Hepatocyte (in vitro differentiated cells): ENCODE measurements around the gene ARF6. TPM values are rescaled to one million over a fixed set of nuclear protein-coding genes. Genes with fewer than 3 reads are reported as not detected.

Experiments used
- DNase-seq: peaks from one replicate; pipeline ENCODE4 v3.0.0-alpha.2; 2016; ENCODE audit warnings: low spot score
- H2AFZ ChIP-seq: fragments of 200-600 bp; sonication (generic); 2 replicates; pipeline ENCODE4 v1.6.0; 2016; ENCODE audit warnings: antibody characterized with exemption, mild to moderate bottlenecking
- H3K27ac ChIP-seq: fragments of 200-600 bp; sonication (generic); 2 replicates; pipeline ENCODE4 v1.5.1; 2016; ENCODE audit warnings: mild to moderate bottlenecking
- H3K27me3 ChIP-seq: fragments of 200-600 bp; sonication (generic); 2 replicates; pipeline ENCODE4 v1.6.1; 2016
- H3K36me3 ChIP-seq: fragments of 200-600 bp; sonication (generic); replicated peaks from 2 replicates; pipeline ENCODE4 v1.5.1; 2016; ENCODE audit warnings: low read depth; ENCODE audit not compliant: insufficient read depth
- H3K4me1 ChIP-seq: fragments of 200-600 bp; sonication (generic); 2 replicates; pipeline ENCODE4 v1.5.1; 2016; ENCODE audit warnings: mild to moderate bottlenecking, moderate library complexity; ENCODE audit not compliant: insufficient read depth
- H3K4me2 ChIP-seq: fragments of 200-600 bp; sonication (generic); 2 replicates; pipeline ENCODE4 v1.6.0; 2016
- H3K4me3 ChIP-seq: fragments of 200-600 bp; sonication (generic); 2 replicates; pipeline ENCODE4 v1.5.1; 2016; ENCODE audit warnings: mild to moderate bottlenecking
- H3K79me2 ChIP-seq: fragments of 200-600 bp; sonication (generic); 2 replicates; pipeline ENCODE4 v1.6.0; 2017; ENCODE audit warnings: mild to moderate bottlenecking
- H3K9me2 ChIP-seq: fragments of 200-600 bp; sonication (generic); replicated peaks from 2 replicates; pipeline ENCODE4 v1.6.0; 2017; ENCODE audit warnings: mild to moderate bottlenecking; ENCODE audit not compliant: insufficient read depth
- H3K9me3 ChIP-seq: fragments of 200-600 bp; sonication (generic); 2 replicates; pipeline ENCODE4 v1.5.1; 2016; ENCODE audit warnings: low read depth, mild to moderate bottlenecking
- H4K20me1 ChIP-seq: fragments of 200-600 bp; sonication (generic); 2 replicates; pipeline ENCODE4 v1.6.0; 2016; ENCODE audit warnings: mild to moderate bottlenecking; ENCODE audit not compliant: insufficient read depth, poor library complexity, severe bottlenecking
- EZH2 ChIP-seq: fragments of 200-600 bp; sonication (generic); IDR thresholded peaks from 2 replicates; pipeline ENCODE4 v1.6.1; 2016; ENCODE audit warnings: antibody characterized with exemption, mild to moderate bottlenecking, borderline replicate concordance
- EZH2phosphoT487 ChIP-seq: fragments of 200-600 bp; sonication (generic); IDR thresholded peaks from one replicate; pipeline ENCODE4 v1.6.1; 2018; ENCODE audit warnings: antibody characterized with exemption, mild to moderate bottlenecking, low read depth, moderate library complexity; ENCODE audit not compliant: unreplicated experiment, severe bottlenecking
- WGBS: methylation state at CpG from one replicate; pipeline ENCODE4 v1.1.6; 2016; ENCODE audit warnings: low lambda C conversion rate; ENCODE audit errors: missing lambda C conversion rate; 5-methylcytosine and 5-hydroxymethylcytosine counted together
- polyA plus RNA-seq: library from polyadenylated mRNA; unstranded; fragments of >200 nt; fragmentation: Nextera tagmentation; extraction: Ambion mirVana; gene quantifications from 2 replicates; pipeline ENCODE4 v1.2.1, GENCODE V29; 2016
- total RNA-seq: library from RNA; depleted of rRNA; stranded (reverse); fragments of >200 nt; gene quantifications from 2 replicates; pipeline ENCODE4 v1.2.3, GENCODE V29; 2014
- TF ChIP-seq, protein P1 (sequence below): fragments of 200-600 bp; sonication (generic); IDR thresholded peaks from 2 replicates; pipeline ENCODE4 v1.5.1; 2016; ENCODE audit warnings: antibody characterized with exemption, mild to moderate bottlenecking; ENCODE audit not compliant: poor library complexity

ARF6 gene
- total and polyA plus RNA-seq, 2 experiments from 2014 or later, result 53.9 to 64.8 TPM

DNA sequence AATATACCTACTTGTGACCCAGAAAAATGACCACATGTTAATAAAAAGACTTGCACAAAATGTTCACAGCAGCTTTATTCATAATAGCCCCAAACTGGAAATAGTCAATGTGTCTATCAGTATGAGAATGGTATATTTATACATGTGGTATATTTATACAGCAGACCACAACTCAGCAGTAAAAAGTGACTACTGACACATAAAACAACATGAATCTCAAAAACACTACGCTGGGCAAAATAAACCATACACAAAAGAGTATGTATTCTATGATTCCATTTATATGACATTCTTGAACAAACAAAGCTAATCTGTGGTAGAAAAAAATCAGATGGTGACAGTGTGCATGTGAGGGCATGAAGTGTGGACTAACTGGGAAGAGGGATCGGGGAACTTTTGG is 35.1 kb downstream of the ARF6 start:
- H2AFZ ChIP-seq, result no peak overlapping the region
- WGBS, result 67% methylated on average over 2 of the region's 2 CpGs

DNA sequence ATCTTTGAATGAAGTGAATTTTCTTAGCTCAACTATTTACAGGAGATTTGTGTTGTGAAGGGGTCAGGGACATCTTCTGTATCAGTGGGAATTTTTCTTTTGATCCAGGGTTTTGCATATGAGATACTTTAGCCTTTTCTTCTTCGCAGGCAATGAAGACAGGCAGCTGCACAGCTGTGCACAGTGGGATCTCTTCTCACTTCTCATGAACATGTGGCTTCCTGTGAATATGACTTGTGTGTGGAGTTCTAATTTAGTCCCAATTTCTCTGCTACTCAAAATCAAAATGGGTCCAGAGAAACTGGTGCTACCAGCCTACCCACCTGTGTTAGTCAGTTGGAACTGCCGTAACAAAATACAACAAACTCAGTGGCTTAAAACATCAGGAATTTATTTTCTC is 37.8 kb downstream of the ARF6 start:
- TF ChIP-seq EZH2phosphoT487 (no peak), EZH2 (no peak)
- TF ChIP-seq, protein P1, sequence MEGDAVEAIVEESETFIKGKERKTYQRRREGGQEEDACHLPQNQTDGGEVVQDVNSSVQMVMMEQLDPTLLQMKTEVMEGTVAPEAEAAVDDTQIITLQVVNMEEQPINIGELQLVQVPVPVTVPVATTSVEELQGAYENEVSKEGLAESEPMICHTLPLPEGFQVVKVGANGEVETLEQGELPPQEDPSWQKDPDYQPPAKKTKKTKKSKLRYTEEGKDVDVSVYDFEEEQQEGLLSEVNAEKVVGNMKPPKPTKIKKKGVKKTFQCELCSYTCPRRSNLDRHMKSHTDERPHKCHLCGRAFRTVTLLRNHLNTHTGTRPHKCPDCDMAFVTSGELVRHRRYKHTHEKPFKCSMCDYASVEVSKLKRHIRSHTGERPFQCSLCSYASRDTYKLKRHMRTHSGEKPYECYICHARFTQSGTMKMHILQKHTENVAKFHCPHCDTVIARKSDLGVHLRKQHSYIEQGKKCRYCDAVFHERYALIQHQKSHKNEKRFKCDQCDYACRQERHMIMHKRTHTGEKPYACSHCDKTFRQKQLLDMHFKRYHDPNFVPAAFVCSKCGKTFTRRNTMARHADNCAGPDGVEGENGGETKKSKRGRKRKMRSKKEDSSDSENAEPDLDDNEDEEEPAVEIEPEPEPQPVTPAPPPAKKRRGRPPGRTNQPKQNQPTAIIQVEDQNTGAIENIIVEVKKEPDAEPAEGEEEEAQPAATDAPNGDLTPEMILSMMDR, result no peak
- WGBS, result 96% methylated on average over 2 of the region's 2 CpGs
- DNase-seq, result no peak
- Histone ChIP-seq H3K4me2 (no peak overlapping the region), H4K20me1 (no peaks in the 10 kb centered on the region), H3K9me3 (no peaks in the 10 kb centered on the region), H3K27me3 (no peaks in the 10 kb centered on the region), H3K27ac (no peak overlapping the region), H3K36me3 (no peaks in the 10 kb centered on the region), H3K9me2 (no peaks in the 10 kb centered on the region), H3K4me3 (no peak overlapping the region), H3K79me2 (no peaks in the 10 kb centered on the region), H2AFZ (no peak overlapping the region), H3K4me1 (no peaks in the 10 kb centered on the region)

More for the DNA sequence above, 35.1 kb downstream of the ARF6 start:
- Histone ChIP-seq H4K20me1 (no peaks in the 10 kb centered on the region), H3K79me2 (no peaks in the 10 kb centered on the region), H3K36me3 (no peaks in the 10 kb centered on the region), H3K27ac (no peak overlapping the region), H3K27me3 (no peaks in the 10 kb centered on the region), H3K9me3 (no peaks in the 10 kb centered on the region), H3K4me2 (no peak overlapping the region), H3K4me3 (no peak overlapping the region), H3K9me2 (no peaks in the 10 kb centered on the region), H3K4me1 (no peaks in the 10 kb centered on the region)
- DNase-seq, result no peak
- TF ChIP-seq EZH2phosphoT487, result no peak
- no peak for TF ChIP-seq EZH2
- TF ChIP-seq, protein P1, result no peak

DNA sequence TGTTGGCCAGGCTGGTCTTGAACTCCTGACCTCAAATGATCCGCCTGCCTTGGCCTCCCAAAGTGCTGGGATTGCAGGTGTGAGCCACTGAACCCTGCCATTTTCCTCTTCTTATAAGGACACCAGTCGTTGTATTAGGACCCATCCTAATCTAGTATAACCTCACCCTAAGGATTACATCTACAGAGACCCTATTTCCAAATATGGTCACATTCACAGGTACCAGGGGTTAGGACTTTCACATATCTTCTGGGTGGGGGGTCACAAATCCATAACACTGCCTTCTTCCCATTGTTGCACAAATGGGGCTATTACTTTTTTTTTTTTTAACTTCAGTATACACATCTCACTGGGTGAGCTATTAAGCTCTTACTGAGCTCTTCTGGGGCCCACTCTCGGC is 38.6 kb downstream of the ARF6 start:
- DNase-seq, result no peak
- TF ChIP-seq, protein P1, result no peak
- TF ChIP-seq EZH2 (no peak), EZH2phosphoT487 (no peak)
- Histone ChIP-seq H3K27me3 (no peaks in the 10 kb centered on the region), H3K27ac (no peak overlapping the region), H3K4me2 (no peak overlapping the region), H3K4me3 (no peak overlapping the region), H4K20me1 (no peaks in the 10 kb centered on the region), H3K79me2 (no peaks in the 10 kb centered on the region), H2AFZ (no peak overlapping the region), H3K4me1 (no peaks in the 10 kb centered on the region), H3K9me3 (no peaks in the 10 kb centered on the region), H3K9me2 (no peaks in the 10 kb centered on the region), H3K36me3 (no peaks in the 10 kb centered on the region)
- 94% methylated on average over 3 of the region's 3 CpGs for WGBS

DNA sequence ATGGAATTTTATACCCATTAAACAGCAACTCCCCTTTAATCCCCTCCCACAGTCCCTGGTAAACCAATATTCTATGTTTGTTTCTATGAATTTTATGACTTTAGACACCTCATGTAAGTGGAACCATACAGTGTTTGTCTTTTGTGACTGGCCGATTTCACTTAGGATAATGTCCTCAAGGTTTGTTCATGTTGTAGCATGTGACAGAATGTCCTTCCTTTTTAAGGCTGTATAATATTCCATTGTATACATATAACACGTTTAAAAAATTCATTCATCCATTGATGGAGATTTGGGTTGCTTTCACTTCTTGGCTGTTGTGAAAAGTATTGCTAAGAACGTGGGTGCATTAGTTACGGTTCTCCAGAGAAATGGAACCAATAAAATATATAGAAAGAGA is 40.2 kb downstream of the ARF6 start:
- no peak overlapping the region for H2AFZ ChIP-seq
- H3K9me2 ChIP-seq, result no peaks in the 10 kb centered on the region
- H3K4me1 ChIP-seq, result no peaks in the 10 kb centered on the region
- no peaks in the 10 kb centered on the region for H3K36me3 ChIP-seq
- H3K9me3 ChIP-seq, result no peaks in the 10 kb centered on the region
- no peaks in the 10 kb centered on the region for H4K20me1 ChIP-seq
- H3K4me3 ChIP-seq, result no peak overlapping the region
- TF ChIP-seq EZH2phosphoT487 (no peak), EZH2 (no peak)
- TF ChIP-seq, protein P1, result no peak
- 86% methylated on average over 4 of the region's 4 CpGs for WGBS
- no peaks in the 10 kb centered on the region for H3K27me3 ChIP-seq
- DNase-seq, result no peak
- no peak overlapping the region for H3K4me2 ChIP-seq
- no peaks in the 10 kb centered on the region for H3K79me2 ChIP-seq
- H3K27ac ChIP-seq, result no peak overlapping the region
